Measurements from ENCODE around the gene PTCD1.
A peak's percentile ranks its signal among the peaks of the same experiment; 100 is the strongest.

PTCD1 gene

GRCh38 chr7:99409806-99410205, 28.8 kb downstream of the PTCD1 start:
- Histone ChIP-seq H3K9me3 (ENCODE audit: control insufficient read depth, low read length) (no peaks in the 10 kb centered on the region), H3K4me3 (ENCODE audit: insufficient read depth, low read depth, low read length, poor library complexity, severe bottlenecking) (peak overlapping the region; percentile 83), H3K36me3 (ENCODE audit: control insufficient read depth, insufficient read depth, low read length) (peaks cover 42% of the 10 kb centered on the region), H3K27me3 (replicated peaks; ENCODE audit: control insufficient read depth, insufficient read depth, low read length, poor library complexity, severe bottlenecking) (no peaks in the 10 kb centered on the region), H3K4me1 (ENCODE audit: control insufficient read depth, insufficient read depth, low read length, poor library complexity, severe bottlenecking) (peaks cover 25% of the 10 kb centered on the region), H3K27ac (ENCODE audit: insufficient read depth, low read length, poor library complexity, severe bottlenecking) (peak overlapping the region; percentile 94)
- DNase-seq, result no peak

GRCh38 chr7:99409192-99409572, 29.4 kb downstream of the PTCD1 start:
- Histone ChIP-seq H3K9me3 (ENCODE audit: control insufficient read depth, low read length) (no peaks in the 10 kb centered on the region), H3K4me1 (ENCODE audit: control insufficient read depth, insufficient read depth, low read length, poor library complexity, severe bottlenecking) (peaks cover 25% of the 10 kb centered on the region), H3K4me3 (ENCODE audit: insufficient read depth, low read depth, low read length, poor library complexity, severe bottlenecking) (peak overlapping the region; percentile 83), H3K36me3 (ENCODE audit: control insufficient read depth, insufficient read depth, low read length) (peaks cover 42% of the 10 kb centered on the region), H3K27ac (ENCODE audit: insufficient read depth, low read length, poor library complexity, severe bottlenecking) (peak overlapping the region; percentile 94), H3K27me3 (replicated peaks; ENCODE audit: control insufficient read depth, insufficient read depth, low read length, poor library complexity, severe bottlenecking) (no peaks in the 10 kb centered on the region)
- DNase-seq, result no peak

- peak within 1 kb of the TSS; percentile 94 for H3K27ac ChIP-seq (ENCODE audit: insufficient read depth, low read length, poor library complexity, severe bottlenecking)
- H3K9me3 ChIP-seq (ENCODE audit: control insufficient read depth, low read length), result no peaks in the 10 kb centered on the region
- DNase-seq, result peak; percentile 92 to 94 (median 92)
- H3K36me3 ChIP-seq (ENCODE audit: control insufficient read depth, insufficient read depth, low read length), result peaks cover 44% of the 10 kb centered on the region
- no peaks in the 10 kb centered on the region for H3K27me3 ChIP-seq (replicated peaks; ENCODE audit: control insufficient read depth, insufficient read depth, low read length, poor library complexity, severe bottlenecking)
- H3K4me1 ChIP-seq (ENCODE audit: control insufficient read depth, insufficient read depth, low read length, poor library complexity, severe bottlenecking), result peaks cover 25% of the 10 kb centered on the region
- peak within 1 kb of the TSS; percentile 83 for H3K4me3 ChIP-seq (ENCODE audit: insufficient read depth, low read depth, low read length, poor library complexity, severe bottlenecking)
Measured at GRCh38 chr7:99408379-99409191, 30.0 kb downstream of the PTCD1 start, which contains the start of the genes BUD31 and PDAP1. Gene BUD31, plus strand, starts transcription at chr7:99408969. Its CDS starts 2,124 bp downstream, at chr7:99411093. Gene PDAP1, minus strand, starts transcription at chr7:99408597. Its CDS starts 49 bp downstream, at chr7:99408548.

- H3K27ac ChIP-seq (ENCODE audit: insufficient read depth, low read length, poor library complexity, severe bottlenecking), result peak overlapping the region; percentile 94
- peak; percentile 18 to 24 (median 24) for DNase-seq
- peaks cover 44% of the 10 kb centered on the region for H3K36me3 ChIP-seq (ENCODE audit: control insufficient read depth, insufficient read depth, low read length)
- no peaks in the 10 kb centered on the region for H3K9me3 ChIP-seq (ENCODE audit: control insufficient read depth, low read length)
- peak overlapping the region; percentile 83 for H3K4me3 ChIP-seq (ENCODE audit: insufficient read depth, low read depth, low read length, poor library complexity, severe bottlenecking)
- H3K27me3 ChIP-seq (replicated peaks; ENCODE audit: control insufficient read depth, insufficient read depth, low read length, poor library complexity, severe bottlenecking), result no peaks in the 10 kb centered on the region
- H3K4me1 ChIP-seq (ENCODE audit: control insufficient read depth, insufficient read depth, low read length, poor library complexity, severe bottlenecking), result peaks cover 25% of the 10 kb centered on the region
Measured at GRCh38 chr7:99407872-99408378, 30.7 kb downstream of the PTCD1 start.

GRCh38 chr7:99406557-99406956, 32.0 kb downstream of the PTCD1 start:
- Histone ChIP-seq H3K36me3 (ENCODE audit: control insufficient read depth, insufficient read depth, low read length) (peaks cover 40% of the 10 kb centered on the region), H3K4me3 (ENCODE audit: insufficient read depth, low read depth, low read length, poor library complexity, severe bottlenecking) (no peak overlapping the region), H3K27me3 (replicated peaks; ENCODE audit: control insufficient read depth, insufficient read depth, low read length, poor library complexity, severe bottlenecking) (no peaks in the 10 kb centered on the region), H3K4me1 (ENCODE audit: control insufficient read depth, insufficient read depth, low read length, poor library complexity, severe bottlenecking) (peaks cover 25% of the 10 kb centered on the region), H3K27ac (ENCODE audit: insufficient read depth, low read length, poor library complexity, severe bottlenecking) (no peak overlapping the region), H3K9me3 (ENCODE audit: control insufficient read depth, low read length) (no peaks in the 10 kb centered on the region)
- no peak for DNase-seq

GRCh38 chr7:99404977-99405320, 33.6 kb downstream of the PTCD1 start:
- H3K27ac ChIP-seq (ENCODE audit: insufficient read depth, low read length, poor library complexity, severe bottlenecking), result no peak overlapping the region
- H3K36me3 ChIP-seq (ENCODE audit: control insufficient read depth, insufficient read depth, low read length), result peaks cover 42% of the 10 kb centered on the region
- H3K4me1 ChIP-seq (ENCODE audit: control insufficient read depth, insufficient read depth, low read length, poor library complexity, severe bottlenecking), result peaks cover 21% of the 10 kb centered on the region

GRCh38 chr7:99404235-99404976, 34.2 kb downstream of the PTCD1 start:
- Histone ChIP-seq H3K27ac (ENCODE audit: insufficient read depth, low read length, poor library complexity, severe bottlenecking) (no peak overlapping the region), H3K4me1 (ENCODE audit: control insufficient read depth, insufficient read depth, low read length, poor library complexity, severe bottlenecking) (peaks cover 16% of the 10 kb centered on the region), H3K4me3 (ENCODE audit: insufficient read depth, low read depth, low read length, poor library complexity, severe bottlenecking) (no peak overlapping the region), H3K27me3 (replicated peaks; ENCODE audit: control insufficient read depth, insufficient read depth, low read length, poor library complexity, severe bottlenecking) (no peaks in the 10 kb centered on the region), H3K36me3 (ENCODE audit: control insufficient read depth, insufficient read depth, low read length) (peaks cover 42% of the 10 kb centered on the region), H3K9me3 (ENCODE audit: control insufficient read depth, low read length) (no peaks in the 10 kb centered on the region)
- no peak for DNase-seq

More at GRCh38 chr7:99404977-99405320, 33.6 kb downstream of the PTCD1 start:
- H3K27me3 ChIP-seq (replicated peaks; ENCODE audit: control insufficient read depth, insufficient read depth, low read length, poor library complexity, severe bottlenecking), result no peaks in the 10 kb centered on the region
- no peak for DNase-seq
- no peaks in the 10 kb centered on the region for H3K9me3 ChIP-seq (ENCODE audit: control insufficient read depth, low read length)
- no peak overlapping the region for H3K4me3 ChIP-seq (ENCODE audit: insufficient read depth, low read depth, low read length, poor library complexity, severe bottlenecking)

GRCh38 chr7:99403764-99404163, 34.8 kb downstream of the PTCD1 start:
- Histone ChIP-seq H3K9me3 (ENCODE audit: control insufficient read depth, low read length) (no peaks in the 10 kb centered on the region), H3K27ac (ENCODE audit: insufficient read depth, low read length, poor library complexity, severe bottlenecking) (no peak overlapping the region), H3K36me3 (ENCODE audit: control insufficient read depth, insufficient read depth, low read length) (peaks cover 42% of the 10 kb centered on the region), H3K4me1 (ENCODE audit: control insufficient read depth, insufficient read depth, low read length, poor library complexity, severe bottlenecking) (peaks cover 14% of the 10 kb centered on the region), H3K4me3 (ENCODE audit: insufficient read depth, low read depth, low read length, poor library complexity, severe bottlenecking) (no peak overlapping the region), H3K27me3 (replicated peaks; ENCODE audit: control insufficient read depth, insufficient read depth, low read length, poor library complexity, severe bottlenecking) (no peaks in the 10 kb centered on the region)
- no peak for DNase-seq

- H3K4me1 ChIP-seq (ENCODE audit: control insufficient read depth, insufficient read depth, low read length, poor library complexity, severe bottlenecking), result peaks cover 14% of the 10 kb centered on the region
- H3K27ac ChIP-seq (ENCODE audit: insufficient read depth, low read length, poor library complexity, severe bottlenecking), result no peak overlapping the region
- H3K4me3 ChIP-seq (ENCODE audit: insufficient read depth, low read depth, low read length, poor library complexity, severe bottlenecking), result no peak overlapping the region
- H3K27me3 ChIP-seq (replicated peaks; ENCODE audit: control insufficient read depth, insufficient read depth, low read length, poor library complexity, severe bottlenecking), result no peaks in the 10 kb centered on the region
- DNase-seq, result no peak
- H3K36me3 ChIP-seq (ENCODE audit: control insufficient read depth, insufficient read depth, low read length), result peaks cover 44% of the 10 kb centered on the region
- H3K9me3 ChIP-seq (ENCODE audit: control insufficient read depth, low read length), result no peaks in the 10 kb centered on the region
Measured at GRCh38 chr7:99402854-99403253, 35.7 kb downstream of the PTCD1 start.

- Histone ChIP-seq H3K4me1 (ENCODE audit: control insufficient read depth, insufficient read depth, low read length, poor library complexity, severe bottlenecking) (no peaks in the 10 kb centered on the region), H3K9me3 (ENCODE audit: control insufficient read depth, low read length) (no peaks in the 10 kb centered on the region), H3K36me3 (ENCODE audit: control insufficient read depth, insufficient read depth, low read length) (peaks cover 68% of the 10 kb centered on the region), H3K4me3 (ENCODE audit: insufficient read depth, low read depth, low read length, poor library complexity, severe bottlenecking) (no peak overlapping the region), H3K27ac (ENCODE audit: insufficient read depth, low read length, poor library complexity, severe bottlenecking) (peak overlapping the region; percentile 4), H3K27me3 (replicated peaks; ENCODE audit: control insufficient read depth, insufficient read depth, low read length, poor library complexity, severe bottlenecking) (no peaks in the 10 kb centered on the region)
- no peak for DNase-seq
Measured at GRCh38 chr7:99399597-99399996, 39.0 kb downstream of the PTCD1 start.
